Measurements from ENCODE around the gene MOGAT1.
"Not testable (repeated sequence)": the region's sequence is repeated elsewhere in the genome, so short reads cannot be mapped to it uniquely, and the experiment has no call there.

Gene MOGAT1

DNA sequence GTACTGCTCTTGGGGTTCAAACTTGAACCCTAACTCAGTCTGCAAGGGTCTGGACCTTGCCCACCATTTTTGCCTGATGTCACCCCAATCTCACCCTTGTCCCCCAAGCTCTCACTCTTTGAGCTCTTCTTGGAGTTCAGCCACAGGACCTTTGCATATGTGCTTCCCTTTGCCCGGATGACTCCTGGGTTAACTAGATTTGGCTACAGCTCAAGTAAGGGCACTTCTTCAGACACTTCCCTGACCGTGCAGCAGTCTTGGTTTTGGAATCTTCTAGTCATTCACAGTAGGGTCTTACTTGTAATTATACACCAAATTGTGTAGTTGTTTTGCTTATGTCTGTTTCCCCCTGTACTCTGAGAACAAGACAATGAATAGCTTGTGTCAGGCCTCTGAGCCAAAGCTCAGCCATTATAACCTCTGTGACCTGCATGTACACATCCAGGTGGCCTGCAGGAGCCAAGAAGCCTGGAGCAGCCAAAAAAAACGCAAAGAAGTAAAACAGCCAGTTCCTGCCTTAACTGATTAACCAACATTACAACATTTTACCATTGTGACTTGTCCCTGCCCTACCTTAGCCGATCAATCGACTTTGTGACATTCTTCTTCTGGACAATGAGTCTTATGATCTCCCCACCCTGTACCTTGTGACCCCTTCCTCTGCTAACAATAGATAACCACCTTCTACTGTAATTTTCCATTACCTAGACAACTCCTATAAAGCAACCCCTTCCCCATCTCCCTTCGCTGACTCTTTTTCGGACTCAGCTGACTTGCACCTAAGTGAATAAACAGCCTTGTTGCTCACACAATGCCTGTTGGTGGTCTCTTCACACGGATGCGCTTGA, 1.0 kb upstream of the MOGAT1 start:
- DNase-seq: no peak

DNA sequence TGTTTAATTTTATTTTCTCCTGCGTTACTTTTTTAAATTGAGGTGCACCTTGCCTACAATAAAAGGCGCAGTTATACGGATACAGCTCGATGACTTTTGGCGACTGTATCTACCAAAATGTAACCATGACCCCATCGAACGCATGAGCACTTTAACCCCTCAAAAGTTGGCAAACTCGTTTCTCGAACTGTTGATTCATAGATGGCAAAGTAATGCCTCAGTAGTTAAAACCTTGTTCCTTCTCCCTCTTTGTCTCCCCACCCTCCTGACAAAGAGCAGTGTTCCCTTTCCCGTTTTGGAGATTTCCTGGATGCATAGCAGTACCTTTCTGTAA, 577 bp downstream of the MOGAT1 start:
- DNase-seq: no peak

DNA sequence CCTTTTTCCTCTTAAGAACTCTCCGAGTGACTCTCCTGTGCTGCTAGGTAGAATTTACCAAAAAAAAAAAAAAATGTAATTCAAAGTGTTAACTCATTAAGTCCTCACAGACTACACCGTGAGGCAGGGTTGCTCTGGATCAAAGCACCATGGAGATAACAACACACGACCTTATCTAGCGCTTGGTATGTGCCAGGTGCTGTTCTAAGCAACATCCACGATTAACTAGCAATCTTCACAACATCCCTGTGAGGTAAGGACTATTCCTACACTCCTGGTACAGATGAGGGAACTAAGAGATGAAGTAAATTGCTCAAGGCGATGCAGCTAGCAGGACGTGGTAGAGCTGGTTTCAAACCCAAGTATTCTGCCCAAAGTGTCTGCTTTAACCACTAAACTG, 1.8 kb downstream of the MOGAT1 start:
- DNase-seq: no peak

- no peak for DNase-seq
Measured at GRCh38 chr2:222673883-222674282, 2.4 kb downstream of the MOGAT1 start.

DNA sequence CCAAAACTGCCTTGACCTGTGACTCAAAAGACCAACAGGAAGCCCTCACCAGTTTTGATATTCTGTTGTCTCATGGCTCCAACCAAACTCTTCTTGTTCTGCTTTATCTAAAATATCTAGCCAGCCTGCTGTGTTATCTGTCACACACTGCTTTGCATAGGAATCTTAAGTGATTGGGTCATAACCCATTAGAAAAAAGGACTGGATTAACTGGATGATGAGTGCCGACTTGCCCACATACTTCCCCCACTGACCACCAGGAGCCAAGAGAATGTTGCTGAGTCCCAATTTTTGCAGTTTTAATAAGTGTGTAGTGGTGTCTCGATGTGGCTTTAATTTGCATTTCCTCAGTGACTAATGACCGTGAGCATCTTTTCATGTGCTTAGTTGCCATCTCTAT, 6.5 kb downstream of the MOGAT1 start:
- no peak for DNase-seq

- DNase-seq: no peak
Measured at GRCh38 chr2:222683805-222684204, 12.3 kb downstream of the MOGAT1 start.

- no peak for DNase-seq
Measured at GRCh38 chr2:222686086-222686750, 14.8 kb downstream of the MOGAT1 start.

GRCh38 chr2:222688917-222689316, 17.5 kb downstream of the MOGAT1 start:
- no peak for DNase-seq

DNA sequence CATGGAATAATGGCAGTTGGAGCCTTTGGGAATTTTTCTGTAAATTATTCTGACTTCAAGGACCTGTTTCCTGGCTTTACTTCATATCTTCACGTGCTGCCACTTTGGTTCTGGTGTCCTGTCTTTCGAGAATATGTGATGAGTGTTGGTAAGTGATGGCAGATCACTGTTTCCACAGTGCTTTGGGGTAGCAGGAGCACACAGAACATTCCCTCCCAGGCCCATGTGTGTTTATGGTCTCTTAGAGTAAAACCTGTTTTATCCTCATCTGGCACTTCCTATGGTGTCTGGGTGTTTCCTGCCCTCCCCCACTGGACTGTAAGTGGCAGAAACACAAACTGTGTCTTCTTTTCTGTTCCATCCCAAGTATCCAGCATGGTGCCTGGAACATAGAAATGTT, 17.9 kb downstream of the MOGAT1 start:
- DNase-seq: no peak

- DNase-seq: peak; percentile 42
Measured at GRCh38 chr2:222690564-222691200, 19.2 kb downstream of the MOGAT1 start.

DNA sequence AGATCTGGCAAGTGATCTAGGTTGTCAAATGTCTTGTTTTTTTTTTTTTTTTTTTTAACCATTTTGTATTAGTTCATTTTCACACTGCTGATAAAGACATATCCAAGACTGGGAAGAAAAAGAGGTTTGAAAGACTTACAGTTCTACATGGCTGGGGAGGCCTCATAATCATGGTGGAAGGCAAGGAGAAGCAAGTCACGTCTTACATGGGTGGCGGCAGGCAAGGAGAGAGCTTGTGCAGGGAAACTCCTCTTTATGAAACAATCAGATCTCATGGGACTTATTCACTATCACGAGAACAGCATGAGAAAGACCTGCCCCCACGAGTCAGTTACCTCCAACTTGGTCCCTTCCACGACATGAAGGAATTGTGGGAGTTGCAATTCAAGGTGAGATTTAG, 22.0 kb downstream of the MOGAT1 start:
- DNase-seq: not testable (repeated sequence)

DNA sequence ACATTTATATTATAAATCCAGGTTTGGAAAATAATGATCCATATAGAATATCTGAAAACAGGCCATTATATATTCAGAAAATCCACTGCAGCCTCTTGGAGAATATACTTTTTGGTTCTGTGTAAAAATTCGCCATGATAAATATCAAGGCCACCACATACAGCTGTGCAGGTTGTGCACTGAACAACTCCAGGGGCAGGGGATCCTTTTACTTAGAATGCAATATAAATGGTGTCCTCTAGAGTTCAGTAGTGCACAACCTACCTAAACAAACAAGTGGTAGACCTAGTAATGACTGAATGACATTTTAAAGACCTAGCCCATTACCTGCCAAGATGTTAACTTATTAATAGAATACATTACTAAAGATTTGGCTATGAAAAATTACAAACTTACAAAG, 22.4 kb downstream of the MOGAT1 start:
- DNase-seq: no peak

DNA sequence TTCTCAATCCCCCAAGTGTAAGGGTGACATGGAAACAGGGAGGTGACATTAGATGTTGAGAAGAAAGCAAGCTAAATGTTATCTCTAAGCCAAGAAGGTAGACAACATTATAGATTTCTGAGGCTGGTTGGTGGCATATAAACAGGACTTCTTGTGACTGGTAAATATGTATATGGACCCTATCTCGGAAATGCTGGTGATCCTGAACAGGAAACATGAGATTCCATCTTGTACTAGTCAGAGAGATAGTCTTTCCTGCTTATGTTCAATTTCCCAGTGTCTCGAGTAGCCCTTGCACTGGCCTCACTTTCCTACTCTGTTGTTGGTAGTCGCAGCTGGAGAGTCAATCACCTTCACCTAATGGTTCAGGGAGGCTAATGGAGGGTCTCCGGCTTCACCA, 26.8 kb downstream of the MOGAT1 start:
- no peak for DNase-seq

GRCh38 chr2:222701233-222701632, 29.8 kb downstream of the MOGAT1 start:
- no peak for DNase-seq

DNA sequence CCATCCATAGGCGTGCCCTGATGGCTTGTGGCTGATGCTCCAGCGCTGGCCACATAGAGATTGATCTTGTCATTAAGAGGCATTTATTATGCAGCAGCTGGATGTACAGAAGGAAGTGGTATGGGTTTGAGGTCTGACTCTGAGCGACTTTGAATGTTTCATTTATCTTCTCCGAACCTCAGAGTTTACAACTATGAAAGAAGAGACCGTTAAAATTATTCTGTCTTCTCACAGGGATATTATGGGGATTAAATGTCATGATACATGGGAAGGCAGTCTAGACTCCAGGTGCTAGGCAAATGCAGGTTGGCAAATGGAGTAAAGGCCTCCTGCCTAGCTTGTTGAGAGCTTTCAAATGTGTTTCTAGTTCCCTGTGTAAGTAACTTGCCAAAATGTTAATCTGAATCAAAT, 30.3 kb downstream of the MOGAT1 start:
- no peak for DNase-seq

GRCh38 chr2:222703091-222703490, 31.6 kb downstream of the MOGAT1 start:
- DNase-seq: no peak

- peak; percentile 33 for DNase-seq
Measured at GRCh38 chr2:222703886-222704285, 32.4 kb downstream of the MOGAT1 start.

DNA sequence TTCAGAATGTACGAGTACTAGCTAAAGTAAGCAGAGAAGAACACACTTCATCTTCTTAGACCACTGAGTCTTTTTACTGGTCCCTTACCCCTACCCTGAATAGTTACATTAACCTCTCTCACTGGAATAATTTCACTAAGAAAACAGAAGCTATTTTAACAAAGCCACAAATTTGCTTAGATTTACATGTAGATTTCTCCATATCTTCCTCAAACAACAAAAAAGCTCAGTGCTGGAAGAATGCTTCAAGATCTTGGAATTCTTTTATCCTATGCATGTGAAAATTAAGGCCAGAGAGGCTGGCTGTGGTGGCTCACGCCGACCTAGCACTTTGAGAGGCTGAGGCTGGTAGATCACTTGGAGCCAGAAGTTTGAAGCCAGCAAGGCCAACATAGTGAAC, 35.2 kb downstream of the MOGAT1 start:
- no peak for DNase-seq

- DNase-seq: no peak
Measured at GRCh38 chr2:222707102-222707688, 35.7 kb downstream of the MOGAT1 start.

DNA sequence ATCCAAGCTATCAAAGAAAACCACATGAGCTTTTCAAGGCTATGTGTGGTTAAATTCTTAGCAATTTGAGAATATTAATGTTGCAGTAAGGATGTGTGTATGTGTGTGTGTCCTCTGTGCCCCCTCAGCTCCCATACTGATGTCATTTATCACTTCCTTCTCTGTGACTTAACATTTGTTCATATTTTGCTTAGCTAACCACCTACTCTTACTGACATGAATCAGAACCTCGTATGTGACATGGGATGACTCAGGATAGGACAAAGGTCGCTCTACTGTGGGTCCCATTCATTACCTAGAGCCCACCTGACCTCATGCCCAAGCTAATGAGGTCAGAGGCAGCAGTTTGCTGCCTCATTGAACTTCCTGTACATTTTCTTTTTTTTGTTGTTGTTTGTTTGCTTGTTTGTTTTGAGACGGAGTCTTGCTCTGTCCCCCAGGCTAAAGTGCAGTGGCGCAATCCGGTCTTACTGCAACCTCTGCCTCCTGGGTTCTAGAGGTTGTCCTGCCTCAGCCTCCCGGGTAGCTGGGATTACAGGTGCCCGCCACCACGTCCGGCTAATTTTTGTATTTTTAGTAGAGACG, 36.3 kb downstream of the MOGAT1 start:
- DNase-seq: no peak

- DNase-seq: peak; percentile 67
Measured at GRCh38 chr2:222708274-222708710, 36.8 kb downstream of the MOGAT1 start.

DNA sequence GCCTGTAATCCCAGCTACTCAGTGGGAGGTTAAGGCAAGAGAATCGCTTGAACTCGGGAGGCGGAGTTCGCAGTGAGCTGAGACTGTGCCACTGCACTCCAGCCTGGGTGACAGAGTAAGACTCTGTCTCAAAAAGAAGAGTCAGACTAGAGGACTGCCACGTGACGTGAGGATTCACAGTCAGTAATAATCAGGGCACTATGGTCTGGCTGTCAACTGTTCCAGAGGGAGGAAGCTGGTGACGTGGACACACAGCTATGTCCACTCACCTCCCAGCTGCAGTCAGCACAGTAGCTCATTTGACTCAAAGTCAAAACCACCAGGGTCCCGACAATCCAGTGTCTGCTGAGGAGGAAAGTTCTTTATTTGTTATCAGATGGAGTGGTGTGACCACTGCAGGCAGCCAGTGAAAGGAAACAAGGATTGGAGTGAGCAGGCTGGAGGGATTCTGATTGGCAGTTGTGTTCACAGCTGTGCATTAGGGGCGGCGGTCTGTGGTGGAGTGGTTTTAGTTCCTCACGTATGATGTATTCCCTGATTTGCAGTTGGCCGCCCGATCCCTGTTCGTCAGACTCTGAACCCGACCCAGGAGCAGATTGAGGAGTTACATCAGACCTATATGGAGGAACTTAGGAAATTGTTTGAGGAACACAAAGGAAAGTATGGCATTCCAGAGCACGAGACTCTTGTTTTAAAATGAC, 37.9 kb downstream of the MOGAT1 start:
- DNase-seq: peak; percentile 55

DNA sequence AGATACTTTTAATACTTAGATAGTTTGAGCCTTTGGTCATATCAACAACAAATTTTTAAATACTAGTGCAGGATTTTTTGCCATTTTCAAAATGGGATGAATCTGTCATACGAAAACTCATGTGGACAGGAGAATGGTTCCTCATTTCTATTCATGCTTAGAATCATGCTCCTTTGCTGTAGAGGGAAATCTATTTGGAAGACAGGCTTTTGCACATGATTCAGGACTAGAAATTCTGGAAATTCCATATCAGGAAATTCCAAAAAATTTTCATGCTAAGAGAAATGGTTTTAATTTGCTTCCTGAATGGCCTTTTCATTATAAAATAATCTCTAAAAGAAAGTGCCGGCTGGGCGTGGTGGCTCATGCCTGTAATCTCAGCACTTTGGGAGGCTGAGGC, 39.3 kb downstream of the MOGAT1 start:
- no peak for DNase-seq
